GM12891 (cell line): ENCODE data around the gene NACC2.
"Not testable (repeated sequence)": the region's sequence is repeated elsewhere in the genome, so short reads cannot be mapped to it uniquely, and the experiment has no call there.

Experiments used
- POLR2A ChIP-seq: IDR thresholded peaks from 2 replicates; pipeline ENCODE4 v1.6.1; 2011; ENCODE audit warnings: low read depth, low read length, control low read depth
- POLR2AphosphoS5 ChIP-seq: IDR thresholded peaks from 2 replicates; pipeline ENCODE4 v1.6.1; 2011; ENCODE audit warnings: low read depth, low read length, control low read depth
- SPI1 ChIP-seq: IDR thresholded peaks from 2 replicates; pipeline ENCODE4 v1.6.1; 2011; ENCODE audit warnings: low read depth, low read length, control low read depth
- TAF1 ChIP-seq: IDR thresholded peaks from 2 replicates; pipeline ENCODE4 v1.6.1; 2011; ENCODE audit warnings: low read depth, low read length, control low read depth

- not testable (repeated sequence) for TF ChIP-seq POLR2AphosphoS5, POLR2A, SPI1, TAF1
Measured at GRCh38 chr9:136101615-136102074, 6.6 kb upstream of the NACC2 start.
